Measurements from ENCODE around the gene BUD13.

BUD13 gene

DNA sequence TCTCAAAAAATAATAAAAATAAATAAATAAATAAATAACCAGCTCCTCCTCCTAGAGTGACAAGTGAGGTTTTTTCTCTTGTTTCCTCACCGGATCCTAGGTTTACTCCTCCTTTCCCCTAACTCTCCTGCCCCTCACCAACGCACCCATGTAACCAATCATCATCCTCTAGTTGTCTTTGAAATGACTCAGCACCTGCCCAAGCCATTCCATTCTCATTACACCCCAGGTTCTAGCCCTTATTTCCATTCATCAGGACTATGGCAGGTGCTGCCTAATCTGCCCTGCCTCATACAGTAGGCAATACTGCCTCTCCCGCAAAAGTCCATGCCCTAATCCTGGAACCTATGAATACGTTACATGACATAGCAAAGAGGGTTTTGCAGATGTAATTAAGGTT is 60.4 kb downstream of the BUD13 start:
- DNase-seq = no peak

DNA sequence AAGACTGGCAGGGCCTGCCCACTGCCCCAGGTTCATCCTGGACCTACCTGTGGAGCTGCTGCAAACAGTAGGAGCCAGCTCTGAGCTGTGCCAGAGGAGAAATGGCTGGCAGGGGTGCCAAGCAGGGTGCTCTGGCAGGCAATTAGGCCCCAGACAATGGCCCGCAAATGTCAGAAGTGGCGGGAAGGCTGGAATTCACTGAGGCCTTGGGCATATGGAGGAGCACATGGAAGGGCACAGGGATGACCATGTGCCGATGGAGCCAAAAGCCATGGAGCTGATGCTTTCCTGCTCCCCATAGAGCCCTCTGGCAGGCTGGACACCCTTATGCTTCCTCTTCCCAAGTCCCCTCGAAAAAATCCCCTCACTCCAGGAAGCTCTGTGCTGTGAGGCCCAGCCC is 62.0 kb downstream of the BUD13 start:
- DNase-seq = no peak

DNA sequence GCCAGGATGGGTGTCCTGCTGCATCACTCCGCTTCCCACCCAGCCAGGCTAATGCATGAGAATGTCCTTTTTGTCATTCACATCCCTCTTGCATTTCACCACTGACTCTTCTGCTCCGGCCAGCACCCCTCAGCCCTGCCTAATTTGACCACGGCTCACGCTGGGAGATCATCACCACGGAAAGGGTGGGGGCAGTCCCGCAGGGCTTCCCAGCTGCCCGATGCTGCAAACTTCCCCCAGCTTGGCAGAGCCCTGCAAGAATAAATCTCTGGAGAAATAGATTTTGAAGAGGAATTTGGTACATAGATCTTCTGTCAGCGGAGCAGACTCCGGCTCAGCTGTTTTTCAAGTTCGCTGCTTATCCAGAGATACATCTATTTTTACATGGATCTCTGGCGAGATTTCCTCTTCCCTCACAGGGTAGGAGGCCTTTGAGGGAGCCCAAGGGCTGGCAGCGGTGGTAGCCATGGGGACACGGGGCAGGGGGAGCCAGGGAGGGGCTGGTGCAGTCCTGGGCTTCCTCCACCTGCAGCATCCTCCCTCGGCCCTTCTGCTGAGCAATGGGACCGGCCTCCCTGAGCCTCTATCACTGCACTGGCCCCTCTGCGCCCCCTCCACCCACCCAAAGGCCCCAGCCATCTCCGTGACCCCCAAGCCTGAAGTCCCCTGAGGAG is 62.6 kb downstream of the BUD13 start:
- no peak for DNase-seq

- DNase-seq = no peak
Observed at GRCh38 chr11:116707746-116708145, 65.0 kb downstream of the BUD13 start.

- peak; percentile 56 for DNase-seq
Observed at GRCh38 chr11:116707161-116707629, 65.6 kb downstream of the BUD13 start.

GRCh38 chr11:116703421-116703820 is 69.4 kb downstream of the BUD13 start:
- no peak for DNase-seq

DNA sequence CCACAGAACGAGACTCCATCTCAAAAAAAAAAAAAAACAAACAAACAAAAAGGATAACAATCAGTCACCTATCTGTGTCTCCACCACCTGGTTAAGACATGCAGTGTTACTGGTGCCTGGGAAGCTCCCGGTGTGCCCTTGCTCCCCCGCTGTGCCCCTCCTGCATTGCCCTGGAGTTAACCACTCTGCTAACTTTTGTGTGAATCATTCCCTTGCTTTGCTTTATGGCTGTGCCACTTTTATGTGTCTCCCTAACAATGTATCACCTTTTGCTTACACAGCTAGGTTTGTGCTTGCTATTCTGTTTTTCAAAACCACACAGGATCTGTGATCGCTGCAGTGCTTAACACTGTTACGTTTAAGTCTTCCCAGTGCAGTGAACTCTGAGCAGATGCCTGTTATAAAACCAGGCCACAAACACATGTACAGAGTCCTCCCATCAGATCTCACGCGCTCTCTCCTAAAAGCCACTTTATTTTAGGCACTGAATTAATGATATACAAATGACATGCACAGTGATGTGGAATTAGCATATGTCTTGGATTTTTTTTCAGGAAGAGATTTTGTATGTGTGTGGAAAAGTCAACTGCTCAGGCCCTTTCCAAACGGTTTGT is 69.9 kb downstream of the BUD13 start:
- no peak for DNase-seq

GRCh38 chr11:116701876-116702275 is 70.9 kb downstream of the BUD13 start:
- no peak for DNase-seq

- DNase-seq = no peak
Observed at GRCh38 chr11:116701297-116701801, 71.4 kb downstream of the BUD13 start.

GRCh38 chr11:116700586-116701220 is 72.1 kb downstream of the BUD13 start:
- no peak for DNase-seq

All from NCI-H1417 treated with DMSO at 0.1 percent for 48 hours (cell line).